Lower lobe of right lung (tissue), 2 donors: ENCODE measurements around the gene NDUFB7. TPM values are rescaled to one million over a fixed set of nuclear protein-coding genes. Genes with fewer than 3 reads are reported as not detected.

Source experiments
- ATAC-seq, 2 donors: fragments of 200-7000 bp; cut with Tn5 transposase; one replicate each; pipeline ENCODE4 v1.9.1; 2020 to 2022; ENCODE audit warnings: mild to moderate bottlenecking in 2 of 2, moderate library complexity in 2 of 2
- DNase-seq: peaks from one replicate; pipeline ENCODE4 v3.0.0-alpha.2; 2020
- H3K27ac ChIP-seq: fragments of 200-600 bp; one replicate; pipeline ENCODE4 v1.8.0; 2022
- H3K27me3 ChIP-seq: fragments of 200-600 bp; one replicate; pipeline ENCODE4 v1.8.0; 2022; ENCODE audit warnings: low read depth
- H3K36me3 ChIP-seq: fragments of 200-600 bp; one replicate; pipeline ENCODE4 v1.8.0; 2022; ENCODE audit warnings: mild to moderate bottlenecking
- H3K4me1 ChIP-seq: fragments of 200-600 bp; one replicate; pipeline ENCODE4 v1.8.0; 2022
- H3K4me3 ChIP-seq: fragments of 200-600 bp; one replicate; pipeline ENCODE4 v1.8.0; 2022; ENCODE audit warnings: mild to moderate bottlenecking
- H3K9me3 ChIP-seq: fragments of 200-600 bp; one replicate; pipeline ENCODE4 v1.8.0; 2022
- intact Hi-C: fragments of 100-400 bp; cut with DNase I; formaldehyde crosslinking; loops from one replicate; pipeline ENCODE4 v1.11.0; 2022
- total RNA-seq: library from RNA; stranded (reverse); fragmentation: NEBNext Ultra II Directional; extraction: Animal tissue kit (Norgen Biotek cat#: 25700); gene quantifications from one replicate; pipeline ENCODE4 v1.2.1, GENCODE V29; 2021
- TF ChIP-seq, protein P1 (sequence below): fragments of 200-600 bp; IDR thresholded peaks from one replicate; pipeline ENCODE4 v1.8.0; 2022; ENCODE audit warnings: antibody characterized with exemption, mild to moderate bottlenecking
- donor health status: DM: no; HTN: yes; CAD: no; lungs with severe emphysema.

The NDUFB7 gene
- total RNA-seq, 1 donor from 2014 or later = 121 TPM

DNA sequence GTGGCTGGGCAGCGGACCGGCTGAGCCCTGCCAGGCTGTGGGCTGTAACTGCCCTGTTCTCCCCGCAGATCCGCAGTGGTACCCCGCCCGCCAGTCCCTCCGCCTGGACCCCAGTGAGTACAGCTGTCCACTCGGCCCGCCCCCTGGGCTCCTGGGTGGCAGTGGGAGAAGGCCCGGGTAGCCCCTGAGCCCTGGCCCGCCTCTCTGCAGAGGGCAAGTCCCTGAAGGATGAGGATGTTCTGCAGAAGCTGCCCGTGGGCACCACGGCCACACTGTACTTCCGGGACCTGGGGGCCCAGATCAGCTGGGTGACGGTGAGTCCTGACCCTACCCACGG is 8.3 kb downstream of the NDUFB7 start:
- no peak for DNase-seq
- intact Hi-C loops = no loop called here
- Histone ChIP-seq H3K27me3 (no peaks in the 10 kb centered on the region), H3K27ac (no peak overlapping the region), H3K4me1 (peaks cover 6% of the 10 kb centered on the region), H3K9me3 (no peaks in the 10 kb centered on the region), H3K36me3 (peaks cover 27% of the 10 kb centered on the region), H3K4me3 (no peak overlapping the region)
- TF ChIP-seq, protein P1, sequence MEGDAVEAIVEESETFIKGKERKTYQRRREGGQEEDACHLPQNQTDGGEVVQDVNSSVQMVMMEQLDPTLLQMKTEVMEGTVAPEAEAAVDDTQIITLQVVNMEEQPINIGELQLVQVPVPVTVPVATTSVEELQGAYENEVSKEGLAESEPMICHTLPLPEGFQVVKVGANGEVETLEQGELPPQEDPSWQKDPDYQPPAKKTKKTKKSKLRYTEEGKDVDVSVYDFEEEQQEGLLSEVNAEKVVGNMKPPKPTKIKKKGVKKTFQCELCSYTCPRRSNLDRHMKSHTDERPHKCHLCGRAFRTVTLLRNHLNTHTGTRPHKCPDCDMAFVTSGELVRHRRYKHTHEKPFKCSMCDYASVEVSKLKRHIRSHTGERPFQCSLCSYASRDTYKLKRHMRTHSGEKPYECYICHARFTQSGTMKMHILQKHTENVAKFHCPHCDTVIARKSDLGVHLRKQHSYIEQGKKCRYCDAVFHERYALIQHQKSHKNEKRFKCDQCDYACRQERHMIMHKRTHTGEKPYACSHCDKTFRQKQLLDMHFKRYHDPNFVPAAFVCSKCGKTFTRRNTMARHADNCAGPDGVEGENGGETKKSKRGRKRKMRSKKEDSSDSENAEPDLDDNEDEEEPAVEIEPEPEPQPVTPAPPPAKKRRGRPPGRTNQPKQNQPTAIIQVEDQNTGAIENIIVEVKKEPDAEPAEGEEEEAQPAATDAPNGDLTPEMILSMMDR = no peak
- ATAC-seq = no peak

DNA sequence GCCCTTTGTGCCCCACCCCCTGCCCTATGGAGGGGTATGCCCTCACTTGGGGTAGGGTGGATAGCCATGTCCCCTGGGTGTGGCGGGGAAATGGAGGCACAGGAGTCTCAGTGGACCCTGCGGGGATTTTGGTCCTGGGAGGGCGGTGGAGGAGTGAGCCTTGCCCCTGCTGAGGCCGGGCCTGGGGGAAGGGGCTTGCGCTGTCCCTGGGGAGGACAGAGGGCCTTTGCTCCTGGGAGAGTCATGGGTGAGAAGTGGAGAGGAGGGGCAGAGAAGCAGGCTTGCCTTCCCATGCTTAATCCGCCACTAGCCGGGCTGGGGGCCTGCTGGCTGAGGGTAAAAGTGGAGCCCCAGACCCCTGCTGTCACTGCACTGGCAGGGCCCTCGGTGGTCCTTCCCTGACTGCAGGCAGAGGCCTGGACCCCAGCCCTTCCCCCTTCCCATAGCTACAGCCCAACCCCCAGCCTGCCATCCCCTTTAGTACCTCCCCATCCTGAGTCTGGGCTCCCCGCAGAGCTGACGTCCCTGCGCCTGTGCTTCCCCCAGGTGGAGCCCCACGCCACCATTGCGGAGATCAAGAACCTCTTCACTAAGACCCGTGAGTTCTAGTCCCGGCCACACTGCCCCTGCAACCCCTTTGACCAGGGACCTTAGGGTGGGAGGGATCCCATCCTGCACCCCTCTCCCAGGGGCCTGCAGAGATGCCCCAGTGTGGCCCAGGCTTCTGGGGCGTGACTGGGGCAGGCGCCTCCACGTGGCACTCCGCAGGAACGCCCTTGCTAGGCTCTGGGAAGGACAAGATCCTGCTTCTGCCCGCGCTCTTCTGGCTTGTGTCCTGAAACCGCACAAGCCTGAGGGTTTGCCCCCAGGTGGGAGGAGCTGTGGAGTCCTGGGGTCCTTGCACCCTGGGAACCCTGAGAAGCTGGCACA is 8.9 kb downstream of the NDUFB7 start:
- DNase-seq = no peak
- H3K27ac ChIP-seq = no peak overlapping the region
- peaks cover 27% of the 10 kb centered on the region for H3K36me3 ChIP-seq
- H3K27me3 ChIP-seq = no peaks in the 10 kb centered on the region
- TF ChIP-seq, protein P1 = no peak
- no peak for ATAC-seq
- intact Hi-C loops = no loop called here
- H3K9me3 ChIP-seq = no peaks in the 10 kb centered on the region
- H3K4me1 ChIP-seq = peaks cover 6% of the 10 kb centered on the region
- no peak overlapping the region for H3K4me3 ChIP-seq

DNA sequence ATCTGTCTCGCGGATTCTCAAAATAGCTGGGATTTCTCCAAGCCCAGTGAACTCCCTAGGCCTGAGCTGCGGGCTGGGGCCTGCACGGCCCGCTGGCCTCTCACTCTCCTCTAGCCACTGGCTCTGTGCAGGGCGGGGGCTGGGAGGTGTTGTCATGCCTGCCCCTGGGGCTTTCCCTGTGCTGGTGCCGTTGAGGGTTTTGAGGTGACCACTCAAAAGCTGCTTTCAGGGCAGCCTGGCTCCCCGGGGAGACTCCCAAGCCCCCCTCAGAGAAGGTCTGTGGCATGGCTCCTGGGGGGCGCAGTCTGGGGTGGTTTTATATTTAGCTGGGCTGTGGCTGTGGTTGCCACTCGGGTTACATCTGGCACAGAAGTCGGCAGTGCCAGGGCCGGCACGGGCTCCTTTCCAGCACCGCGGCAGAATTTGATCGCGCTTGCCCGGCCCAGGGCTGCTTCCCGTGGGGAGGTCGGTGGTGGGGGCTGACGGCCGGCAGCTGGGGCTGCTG is 10.0 kb downstream of the NDUFB7 start:
- Histone ChIP-seq H3K9me3 (no peaks in the 10 kb centered on the region), H3K36me3 (peaks cover 21% of the 10 kb centered on the region), H3K4me1 (peaks cover 9% of the 10 kb centered on the region), H3K27ac (no peak overlapping the region), H3K4me3 (no peak overlapping the region), H3K27me3 (no peaks in the 10 kb centered on the region)
- TF ChIP-seq, protein P1 = no peak
- no peak for DNase-seq
- intact Hi-C loops = no loop called here
- no peak for ATAC-seq

DNA sequence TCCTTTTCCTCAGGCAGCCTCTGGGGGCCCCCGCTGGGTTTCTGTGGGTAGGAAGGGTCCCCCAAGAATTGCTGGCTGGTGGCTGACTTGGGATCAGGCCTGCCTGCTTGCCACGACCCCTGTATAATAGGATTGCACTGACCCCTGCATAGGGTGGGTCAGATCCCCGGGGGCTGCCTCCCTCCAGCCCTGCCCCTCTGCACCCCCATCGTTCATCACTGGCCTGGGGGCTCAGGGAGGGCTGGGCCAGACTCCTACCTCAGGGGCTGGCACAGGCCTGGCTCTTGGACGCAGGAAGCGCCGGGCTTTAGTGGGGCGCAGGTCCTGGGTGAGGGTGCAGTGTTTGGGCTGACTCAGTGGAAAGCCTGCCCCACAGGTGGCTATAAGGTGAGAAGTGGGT is 10.6 kb downstream of the NDUFB7 start:
- intact Hi-C loops = no loop called here
- no peak for ATAC-seq
- no peak overlapping the region for H3K4me3 ChIP-seq

DNA sequence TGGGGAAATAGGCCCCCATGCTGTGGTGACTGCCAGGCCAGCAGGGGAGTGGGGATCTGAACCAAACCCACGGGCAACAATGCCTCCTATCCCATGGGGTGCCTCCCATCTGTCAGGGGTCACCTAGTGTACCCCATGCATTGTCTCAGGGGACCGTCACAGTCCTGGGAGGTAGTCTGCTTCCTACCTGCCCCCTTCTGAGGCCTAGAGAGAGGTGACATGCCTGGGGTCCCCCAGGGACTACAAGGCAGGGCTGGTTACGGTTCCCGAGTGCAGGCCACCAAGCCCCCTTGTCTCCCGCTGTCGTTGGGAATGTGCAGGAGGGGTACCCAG is 11.1 kb downstream of the NDUFB7 start:
- H3K4me1 ChIP-seq = peaks cover 17% of the 10 kb centered on the region
- DNase-seq (no peak), ATAC-seq (no peak)
- TF ChIP-seq, protein P1 = no peak
- intact Hi-C loops = no loop called here
- H3K27ac ChIP-seq = no peak overlapping the region
- peaks cover 11% of the 10 kb centered on the region for H3K36me3 ChIP-seq
- no peaks in the 10 kb centered on the region for H3K27me3 ChIP-seq
- no peak overlapping the region for H3K4me3 ChIP-seq
- no peaks in the 10 kb centered on the region for H3K9me3 ChIP-seq

More for the DNA sequence above, 10.6 kb downstream of the NDUFB7 start:
- Histone ChIP-seq H3K27ac (no peak overlapping the region), H3K4me1 (peaks cover 15% of the 10 kb centered on the region), H3K36me3 (peaks cover 16% of the 10 kb centered on the region), H3K27me3 (no peaks in the 10 kb centered on the region), H3K9me3 (no peaks in the 10 kb centered on the region)
- TF ChIP-seq, protein P1 = no peak
- no peak for DNase-seq
